ENCODE data around the gene APBA1. TPM values are rescaled to one million over a fixed set of nuclear protein-coding genes. Genes with fewer than 3 reads are reported as not detected.

APBA1 gene
- total and polyA plus RNA-seq, 2 of the 8 experiments (the other 6 are each of a cell fraction or from before 2014, with no cell fraction given), result 0.36 to 0.60 TPM

DNA sequence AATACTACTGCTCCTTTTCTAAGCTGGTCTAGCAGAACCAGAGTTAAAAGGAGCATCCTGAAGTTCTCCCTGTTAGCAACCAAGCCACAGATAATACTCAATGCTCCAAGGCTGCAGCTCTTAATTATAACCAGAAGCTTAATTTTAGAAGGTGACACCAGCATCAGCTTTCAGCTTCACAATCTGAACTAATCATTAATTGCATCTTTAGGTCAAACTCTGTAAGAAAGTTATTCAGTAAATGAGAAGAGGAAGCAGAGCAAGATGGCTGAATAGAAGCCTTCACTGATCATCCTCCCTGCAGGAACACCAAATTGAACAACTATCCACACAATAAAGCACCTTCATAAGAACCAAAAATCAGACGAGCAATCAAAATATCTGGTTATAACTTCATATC is 38.5 kb downstream of the APBA1 start:
- H2BK5ac ChIP-seq (ENCODE audit: low read depth, low read length), result no peak overlapping the region
- no peak overlapping the region for H3K14ac ChIP-seq (ENCODE audit: insufficient read length)
- no peak overlapping the region for H3K23ac ChIP-seq (ENCODE audit: insufficient read length)
- H3K4me3 ChIP-seq (ENCODE audit: extremely low read depth in 1 of 4, insufficient read depth in 2 of 4, low read depth in 3 of 4, low read length in 4 of 4), result no peak overlapping the region
- no peaks in the 10 kb centered on the region for H3K79me2 ChIP-seq (ENCODE audit: control insufficient read depth in 1 of 2, insufficient read depth in 2 of 2, low read length in 2 of 2)
- H2AFZ ChIP-seq (ENCODE audit: low read length), result no peak overlapping the region
- no peak for FAIRE-seq
- no peaks in the 10 kb centered on the region for H3K9me3 ChIP-seq (ENCODE audit: insufficient read depth in 2 of 2, low read depth in 1 of 2, low read length in 1 of 2)
- H3K56ac ChIP-seq (replicated peaks; ENCODE audit: insufficient read length, low read depth, low read length), result no peak overlapping the region
- ChIA-PET CTCF (ENCODE audit: partially characterized antibody) (no interaction called here), POLR2A (ENCODE audit: partially characterized antibody) (no interaction called here)
- H3K27ac ChIP-seq (ENCODE audit: low read depth, low read length), result no peak overlapping the region
- H2BK120ac ChIP-seq (replicated peaks; ENCODE audit: low read depth, low read length), result no peak overlapping the region
- H3K4me2 ChIP-seq (ENCODE audit: insufficient read depth in 1 of 2, low read depth in 2 of 2, low read length in 2 of 2), result no peak overlapping the region
- H2BK15ac ChIP-seq (ENCODE audit: low read length), result no peak overlapping the region
- no peak overlapping the region for H3K9ac ChIP-seq (replicated peaks in 1 of 4; ENCODE audit: extremely low read depth in 1 of 4, low read depth in 3 of 4, low read length in 3 of 4)
- H3K4me1 ChIP-seq (replicated peaks in 1 of 4; ENCODE audit: control insufficient read depth in 3 of 4, insufficient read depth in 4 of 4, low read length in 3 of 4), result no peaks in the 10 kb centered on the region
- H3K23me2 ChIP-seq (ENCODE audit: low read depth, low read length), result no peaks in the 10 kb centered on the region
- no peak overlapping the region for H2BK20ac ChIP-seq (ENCODE audit: low read length)
- no peaks in the 10 kb centered on the region for H3K36me3 ChIP-seq (ENCODE audit: control insufficient read depth in 2 of 4, insufficient read depth in 4 of 4, low read length in 3 of 4)
- no peaks in the 10 kb centered on the region for H4K20me1 ChIP-seq (replicated peaks in 1 of 2; ENCODE audit: control insufficient read depth in 1 of 2, insufficient read depth in 2 of 2, low read length in 2 of 2)
- no peak overlapping the region for H2BK12ac ChIP-seq (ENCODE audit: low read depth, low read length)
- no peaks in the 10 kb centered on the region for H3K79me1 ChIP-seq (ENCODE audit: low read depth, low read length)
- H4K5ac ChIP-seq (ENCODE audit: insufficient read length, low read depth, low read length), result no peak overlapping the region
- H3K4ac ChIP-seq (replicated peaks; ENCODE audit: insufficient read length, low read depth, low read length), result no peak overlapping the region
- H2AK5ac ChIP-seq (ENCODE audit: low read depth, low read length), result no peak overlapping the region
- DNase-seq (ENCODE audit: low read depth in 1 of 2, low spot score in 2 of 2), result no peak
- 93% methylated on average over 1 of the region's 1 CpG; no CpG with 5 or more reads in 1 of the 2 experiments for WGBS, 2 experiments (ENCODE audit: extremely low coverage in 1 of 2, insufficient coverage in 1 of 2, insufficient read length in 1 of 2, insufficient replicate concordance in 2 of 2, low coverage in 1 of 2, low lambda C conversion rate in 2 of 2, missing lambda C conversion rate in 1 of 2)
- no peak overlapping the region for H4K8ac ChIP-seq (ENCODE audit: extremely low read depth, insufficient read depth, low read length)
- no peak overlapping the region for H4K91ac ChIP-seq (replicated peaks; ENCODE audit: insufficient read length, low read length)
- no peaks in the 10 kb centered on the region for H3K27me3 ChIP-seq (replicated peaks in 1 of 4; ENCODE audit: control insufficient read depth in 3 of 4, extremely low read depth in 1 of 4, insufficient read depth in 3 of 4, low read length in 3 of 4)
- H3K18ac ChIP-seq (ENCODE audit: extremely low read depth, low read length), result no peak overlapping the region
- no peak for TF ChIP-seq CBX8 (IDR thresholded peaks at IDR 0.05; ENCODE audit: borderline replicate concordance, low read depth, low read length)
- no peak for TF ChIP-seq FOSL1 (IDR thresholded peaks at IDR 0.05; ENCODE audit: insufficient read depth, low read depth, low read length)
- TF ChIP-seq SIRT6 (IDR thresholded peaks at IDR 0.05; ENCODE audit: low read length), result no peak
- TF ChIP-seq CREB1 (IDR thresholded peaks at IDR 0.05), result no peak
- TF ChIP-seq, protein P1, sequence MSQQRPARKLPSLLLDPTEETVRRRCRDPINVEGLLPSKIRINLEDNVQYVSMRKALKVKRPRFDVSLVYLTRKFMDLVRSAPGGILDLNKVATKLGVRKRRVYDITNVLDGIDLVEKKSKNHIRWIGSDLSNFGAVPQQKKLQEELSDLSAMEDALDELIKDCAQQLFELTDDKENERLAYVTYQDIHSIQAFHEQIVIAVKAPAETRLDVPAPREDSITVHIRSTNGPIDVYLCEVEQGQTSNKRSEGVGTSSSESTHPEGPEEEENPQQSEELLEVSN (IDR thresholded peaks at IDR 0.05), result no peak
- no peak for TF ChIP-seq POU5F1 (IDR thresholded peaks at IDR 0.05; ENCODE audit: low read depth, low read length)
- TF ChIP-seq TAF7 (optimal IDR thresholded peaks at IDR 0.05; ENCODE audit: borderline replicate concordance, low read depth, low read length), result no peak
- TF ChIP-seq, protein P2, sequence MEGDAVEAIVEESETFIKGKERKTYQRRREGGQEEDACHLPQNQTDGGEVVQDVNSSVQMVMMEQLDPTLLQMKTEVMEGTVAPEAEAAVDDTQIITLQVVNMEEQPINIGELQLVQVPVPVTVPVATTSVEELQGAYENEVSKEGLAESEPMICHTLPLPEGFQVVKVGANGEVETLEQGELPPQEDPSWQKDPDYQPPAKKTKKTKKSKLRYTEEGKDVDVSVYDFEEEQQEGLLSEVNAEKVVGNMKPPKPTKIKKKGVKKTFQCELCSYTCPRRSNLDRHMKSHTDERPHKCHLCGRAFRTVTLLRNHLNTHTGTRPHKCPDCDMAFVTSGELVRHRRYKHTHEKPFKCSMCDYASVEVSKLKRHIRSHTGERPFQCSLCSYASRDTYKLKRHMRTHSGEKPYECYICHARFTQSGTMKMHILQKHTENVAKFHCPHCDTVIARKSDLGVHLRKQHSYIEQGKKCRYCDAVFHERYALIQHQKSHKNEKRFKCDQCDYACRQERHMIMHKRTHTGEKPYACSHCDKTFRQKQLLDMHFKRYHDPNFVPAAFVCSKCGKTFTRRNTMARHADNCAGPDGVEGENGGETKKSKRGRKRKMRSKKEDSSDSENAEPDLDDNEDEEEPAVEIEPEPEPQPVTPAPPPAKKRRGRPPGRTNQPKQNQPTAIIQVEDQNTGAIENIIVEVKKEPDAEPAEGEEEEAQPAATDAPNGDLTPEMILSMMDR (IDR thresholded peaks at IDR 0.05; ENCODE audit: control extremely low read depth in 1 of 3, insufficient read depth in 1 of 3, low read depth in 1 of 3, low read length in 3 of 3), result no peak
- no peak for TF ChIP-seq RXRA (IDR thresholded peaks at IDR 0.05; ENCODE audit: insufficient read depth, low read depth, low read length)
- TF ChIP-seq SRF (IDR thresholded peaks at IDR 0.05; ENCODE audit: low read depth, low read length), result no peak

Data from H1 (cell line).